ENCODE results near the gene MPP1. TPM values are rescaled to one million over a fixed set of nuclear protein-coding genes. Genes with fewer than 3 reads are reported as not detected.

Gene MPP1
- total RNA-seq, 2 experiments from 2014 or later, result 59.8 to 64.9 TPM

- POLR2A ChIA-PET, result interaction anchor here (0.7 to 1.3 kb wide), 5 partner anchors 11 to 56 kb away, joined by 4 to 8 read pairs (median 5); partner anchors contain the start of genes DKC1 and MPP1
- Mint-ChIP-seq H3K4me3 (peak overlapping the region; percentile 84), H3K27ac (no peak overlapping the region), H3K36me3 (peaks cover 14% of the 10 kb centered on the region), H3K4me1 (peaks cover 20% of the 10 kb centered on the region), H3K9me3 (no peaks in the 10 kb centered on the region), H3K27me3 (no peaks in the 10 kb centered on the region)
- peak; percentile 65 for ATAC-seq (ENCODE audit: low read depth)
- DNase-seq, result no peak
These were observed 56.5 kb downstream of the MPP1 start for GRCh38 chrX:154748712-154749339.

- Mint-ChIP-seq H3K4me1 (peaks cover 29% of the 10 kb centered on the region), H3K27ac (no peak overlapping the region), H3K36me3 (peaks cover 26% of the 10 kb centered on the region), H3K27me3 (no peaks in the 10 kb centered on the region), H3K9me3 (no peaks in the 10 kb centered on the region), H3K4me3 (no peak overlapping the region)
- no peak for ATAC-seq (ENCODE audit: low read depth)
- no peak for DNase-seq
- POLR2A ChIA-PET, result no interaction called here
These were observed 62.7 kb downstream of the MPP1 start for GRCh38 chrX:154742613-154743012.

GRCh38 chrX:154739952-154740465 lies 65.3 kb downstream of the MPP1 start:
- Mint-ChIP-seq H3K4me3 (no peak overlapping the region), H3K36me3 (peaks cover 20% of the 10 kb centered on the region), H3K27ac (no peak overlapping the region), H3K9me3 (no peaks in the 10 kb centered on the region), H3K27me3 (no peaks in the 10 kb centered on the region), H3K4me1 (peaks cover 52% of the 10 kb centered on the region)
- DNase-seq (no peak), ATAC-seq (ENCODE audit: low read depth) (no peak)
- POLR2A ChIA-PET, result interaction anchor here (1.1 kb wide), 1 partner anchor 10 kb away, joined by 4 read pairs; no protein-coding TSS in a partner anchor

GRCh38 chrX:154738011-154738738 lies 67.1 kb downstream of the MPP1 start:
- H3K36me3 Mint-ChIP-seq, result peaks cover 16% of the 10 kb centered on the region
- no peaks in the 10 kb centered on the region for H3K9me3 Mint-ChIP-seq
- H3K27me3 Mint-ChIP-seq, result no peaks in the 10 kb centered on the region
- peak overlapping the region; percentile 52 for H3K4me3 Mint-ChIP-seq
- POLR2A ChIA-PET, result interaction anchor here (0.8 to 1.0 kb wide), 2 partner anchors 10 to 19 kb away, joined by 3 to 4 read pairs; no protein-coding TSS in a partner anchor
- peaks cover 66% of the 10 kb centered on the region for H3K4me1 Mint-ChIP-seq
- DNase-seq (no peak), ATAC-seq (ENCODE audit: low read depth) (peak; percentile 55)
- peak overlapping the region; percentile 81 for H3K27ac Mint-ChIP-seq

GRCh38 chrX:154737136-154737535 lies 68.1 kb downstream of the MPP1 start:
- ATAC-seq (ENCODE audit: low read depth) (no peak), DNase-seq (no peak)
- Mint-ChIP-seq H3K4me1 (peaks cover 74% of the 10 kb centered on the region), H3K4me3 (peak overlapping the region; percentile 46), H3K9me3 (no peaks in the 10 kb centered on the region), H3K36me3 (peaks cover 10% of the 10 kb centered on the region), H3K27me3 (no peaks in the 10 kb centered on the region), H3K27ac (peak overlapping the region; percentile 96)
- POLR2A ChIA-PET, result no interaction called here

- H3K9me3 Mint-ChIP-seq, result no peaks in the 10 kb centered on the region
- POLR2A ChIA-PET, result interaction anchor here (0.6 kb wide), 1 partner anchor 15 kb away, joined by 3 read pairs; the partner anchor contains the start of gene GAB3
- ATAC-seq (ENCODE audit: low read depth) (no peak), DNase-seq (no peak)
- H3K27me3 Mint-ChIP-seq, result no peaks in the 10 kb centered on the region
- peaks cover 10% of the 10 kb centered on the region for H3K36me3 Mint-ChIP-seq
- H3K4me1 Mint-ChIP-seq, result peaks cover 87% of the 10 kb centered on the region
- peak overlapping the region; percentile 96 for H3K27ac Mint-ChIP-seq
- H3K4me3 Mint-ChIP-seq, result peak overlapping the region; percentile 73
These were observed 69.4 kb downstream of the MPP1 start for GRCh38 chrX:154735695-154736393.

- ATAC-seq (ENCODE audit: low read depth), result peak; percentile 83
- POLR2A ChIA-PET, result interaction anchor here (1.1 kb wide), 1 partner anchor 16 kb away, joined by 5 read pairs; no protein-coding TSS in a partner anchor
- peak; percentile 48 for DNase-seq
- Mint-ChIP-seq H3K27ac (peak overlapping the region; percentile 96), H3K4me1 (peaks cover 89% of the 10 kb centered on the region), H3K9me3 (no peaks in the 10 kb centered on the region), H3K36me3 (peaks cover 8% of the 10 kb centered on the region), H3K4me3 (peak overlapping the region; percentile 73), H3K27me3 (no peaks in the 10 kb centered on the region)
These were observed 71.1 kb downstream of the MPP1 start for GRCh38 chrX:154734061-154734781.

- peaks cover 89% of the 10 kb centered on the region for H3K4me1 Mint-ChIP-seq
- H3K27ac Mint-ChIP-seq, result peak overlapping the region; percentile 96
- peaks cover 12% of the 10 kb centered on the region for H3K36me3 Mint-ChIP-seq
- no peaks in the 10 kb centered on the region for H3K9me3 Mint-ChIP-seq
- no peaks in the 10 kb centered on the region for H3K27me3 Mint-ChIP-seq
- DNase-seq (no peak), ATAC-seq (ENCODE audit: low read depth) (no peak)
- peak overlapping the region; percentile 73 for H3K4me3 Mint-ChIP-seq
- POLR2A ChIA-PET, result interaction anchor here (1.4 kb wide), 1 partner anchor 14 kb away, joined by 5 read pairs; no protein-coding TSS in a partner anchor
These were observed 72.2 kb downstream of the MPP1 start for GRCh38 chrX:154733066-154733425.

GRCh38 chrX:154732421-154733065 lies 72.7 kb downstream of the MPP1 start:
- Mint-ChIP-seq H3K27me3 (no peaks in the 10 kb centered on the region), H3K36me3 (peaks cover 12% of the 10 kb centered on the region), H3K27ac (peak overlapping the region; percentile 96), H3K4me3 (peak overlapping the region; percentile 73), H3K4me1 (peaks cover 86% of the 10 kb centered on the region), H3K9me3 (no peaks in the 10 kb centered on the region)
- POLR2A ChIA-PET, result interaction anchor here (1.0 to 1.4 kb wide), 3 partner anchors 13 to 30 kb away, joined by 3 to 5 read pairs (median 4); partner anchors contain the start of gene DKC1
- DNase-seq (no peak), ATAC-seq (ENCODE audit: low read depth) (peak; percentile 6)

- Mint-ChIP-seq H3K4me1 (peaks cover 86% of the 10 kb centered on the region), H3K27ac (peak overlapping the region; percentile 90), H3K27me3 (no peaks in the 10 kb centered on the region), H3K4me3 (peak overlapping the region; percentile 74), H3K36me3 (peaks cover 14% of the 10 kb centered on the region), H3K9me3 (no peaks in the 10 kb centered on the region)
- DNase-seq (no peak), ATAC-seq (ENCODE audit: low read depth) (no peak)
- POLR2A ChIA-PET, result interaction anchor here (1.0 to 1.4 kb wide), 5 partner anchors 12 to 31 kb away, joined by 3 to 5 read pairs (median 5); partner anchors contain the start of gene DKC1
These were observed 73.4 kb downstream of the MPP1 start for GRCh38 chrX:154731881-154732280.

GRCh38 chrX:154731184-154731583 lies 74.1 kb downstream of the MPP1 start:
- Mint-ChIP-seq H3K27me3 (no peaks in the 10 kb centered on the region), H3K4me3 (peak overlapping the region; percentile 74), H3K9me3 (no peaks in the 10 kb centered on the region), H3K4me1 (peaks cover 84% of the 10 kb centered on the region), H3K36me3 (peaks cover 18% of the 10 kb centered on the region), H3K27ac (peak overlapping the region; percentile 90)
- no peak for ATAC-seq (ENCODE audit: low read depth)
- DNase-seq, result no peak
- POLR2A ChIA-PET, result interaction anchor here (1.4 kb wide), 2 partner anchors 13 to 17 kb away, joined by 5 read pairs; no protein-coding TSS in a partner anchor

All from activated naive CD8-positive, alpha-beta T cell treated with anti-CD3 and anti-CD28 coated beads, Interleukin-2, amount 10 ng/mL, durations not matched to agents 7 days and 5 days (primary cell).